Prostate gland (tissue), 2 donors: ENCODE results near the gene UVRAG.

Experiments used
- CTCF ChIP-seq, 4 experiments: fragments of 200-600 bp in 2 of 4; fragments of 450-650 bp in 2 of 4; sonication (generic) in 2 of 4; IDR thresholded peaks; 1 replicate in 3 of 4; 2 replicates in 1 of 4; pipeline ENCODE4 v1.5.1; 2016 to 2019; ENCODE audit warnings: antibody characterized with exemption in 4 of 4, mild to moderate bottlenecking in 2 of 4, moderate library complexity in 2 of 4
- POLR2A ChIP-seq: fragments of 450-650 bp; IDR thresholded peaks from one replicate; pipeline ENCODE4 v1.6.1; 2016; ENCODE audit warnings: antibody characterized with exemption, mild to moderate bottlenecking
- POLR2AphosphoS5 ChIP-seq: sonication (generic); formaldehyde crosslinking; IDR thresholded peaks from one replicate; pipeline ENCODE4 v1.6.1; 2017; ENCODE audit warnings: antibody characterized with exemption

DNA sequence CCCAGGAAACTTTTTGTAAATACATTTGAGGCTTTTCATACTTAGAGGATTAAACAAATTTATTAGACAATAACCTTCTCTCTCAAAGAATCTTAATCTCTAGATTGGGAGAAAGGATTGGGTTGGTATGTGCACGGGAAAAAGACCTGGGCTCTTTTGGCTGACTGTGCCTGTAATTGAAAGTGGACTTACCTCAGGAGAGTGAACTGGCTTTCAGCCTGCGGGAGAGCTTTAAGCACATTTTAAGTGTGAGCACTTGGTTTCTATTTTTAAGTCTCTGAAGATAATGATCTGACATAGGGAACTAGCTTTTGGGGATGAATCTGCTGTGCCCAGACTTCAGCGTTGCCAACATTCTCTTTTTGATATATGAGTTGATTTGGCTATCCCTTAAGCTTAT, 35.8 kb downstream of the UVRAG start:
- TF ChIP-seq POLR2AphosphoS5 (no peak), POLR2A (no peak), CTCF (IDR thresholded peaks at IDR 0.05) (no peak)
